Neutrophil (primary cell): ENCODE results near the gene SND1.
"Not testable (repeated sequence)": the region's sequence is repeated elsewhere in the genome, so short reads cannot be mapped to it uniquely, and the experiment has no call there.

ENCODE experiments used
- H3K27ac ChIP-seq: fragments of 200-600 bp; sonication (generic); 2 replicates; pipeline ENCODE4 v1.5.1; 2016; ENCODE audit warnings: mild to moderate bottlenecking, moderate library complexity
- H3K27me3 ChIP-seq: fragments of 200-600 bp; sonication (generic); 2 replicates; pipeline ENCODE4 v1.6.0; 2016; ENCODE audit warnings: mild to moderate bottlenecking
- H3K36me3 ChIP-seq: fragments of 200-600 bp; sonication (generic); 2 replicates; pipeline ENCODE4 v1.5.1; 2017
- H3K4me1 ChIP-seq, 2 experiments: fragments of 200-600 bp in 1 of 2; sonication (generic) in 1 of 2; 1 replicate in 1 of 2; 2 replicates in 1 of 2; pipeline versions ENCODE4 v1.5.1 to v1.6.1; 2013 to 2016; ENCODE audit warnings: low read depth in 1 of 2, low read length in 1 of 2, mild to moderate bottlenecking in 1 of 2, moderate library complexity in 1 of 2; ENCODE audit not compliant: control insufficient read depth in 1 of 2, insufficient read depth in 1 of 2
- H3K4me3 ChIP-seq, 2 experiments: fragments of 200-600 bp in 1 of 2; sonication (generic) in 1 of 2; 1 replicate in 1 of 2; 2 replicates in 1 of 2; pipeline ENCODE4 v1.5.1; 2013 to 2016; ENCODE audit warnings: low read depth in 1 of 2, low read length in 1 of 2, mild to moderate bottlenecking in 1 of 2, moderate library complexity in 1 of 2
- H3K9me3 ChIP-seq: fragments of 200-600 bp; sonication (generic); 2 replicates; pipeline ENCODE4 v1.5.1; 2016
- CTCF ChIP-seq: fragments of 200-600 bp; sonication (generic); IDR thresholded peaks from 2 replicates; pipeline ENCODE4 v1.5.1; 2016; ENCODE audit warnings: antibody characterized with exemption

Gene SND1

GRCh38 chr7:128103498-128104107, 451.6 kb downstream of the SND1 start:
- peaks cover 53% of the 10 kb centered on the region for H3K27me3 ChIP-seq
- H3K4me3 ChIP-seq = peak overlapping the region; percentile 59 to 74
- no peak overlapping the region for H3K27ac ChIP-seq
- H3K4me1 ChIP-seq = peaks cover 19 to 35% of the 10 kb centered on the region in 2 experiments
- H3K9me3 ChIP-seq = no peaks in the 10 kb centered on the region
- TF ChIP-seq CTCF = no peak
- no peaks in the 10 kb centered on the region for H3K36me3 ChIP-seq

GRCh38 chr7:128104108-128104742, 452.2 kb downstream of the SND1 start:
- peaks cover 53% of the 10 kb centered on the region for H3K27me3 ChIP-seq
- H3K4me1 ChIP-seq = peaks cover 25 to 41% of the 10 kb centered on the region in 2 experiments
- TF ChIP-seq CTCF = no peak
- peak overlapping the region; percentile 59 to 74 for H3K4me3 ChIP-seq
- H3K9me3 ChIP-seq = no peaks in the 10 kb centered on the region
- H3K27ac ChIP-seq = no peak overlapping the region
- H3K36me3 ChIP-seq = no peaks in the 10 kb centered on the region

- Histone ChIP-seq H3K4me3 (no peak overlapping the region), H3K9me3 (no peaks in the 10 kb centered on the region), H3K4me1 (peaks cover 34 to 53% of the 10 kb centered on the region in 2 experiments), H3K27me3 (peaks cover 53% of the 10 kb centered on the region), H3K27ac (no peak overlapping the region), H3K36me3 (no peaks in the 10 kb centered on the region)
- no peak for TF ChIP-seq CTCF
Observed at GRCh38 chr7:128105228-128106022, 453.4 kb downstream of the SND1 start.

- H3K36me3 ChIP-seq = no peaks in the 10 kb centered on the region
- H3K4me3 ChIP-seq = no peak overlapping the region
- peaks cover 44% of the 10 kb centered on the region for H3K27me3 ChIP-seq
- no peak overlapping the region for H3K27ac ChIP-seq
- H3K4me1 ChIP-seq = peaks cover 47 to 67% of the 10 kb centered on the region in 2 experiments
- TF ChIP-seq CTCF = no peak
- no peaks in the 10 kb centered on the region for H3K9me3 ChIP-seq
Observed at GRCh38 chr7:128106821-128107220, 454.8 kb downstream of the SND1 start.

- not testable (repeated sequence) for H3K27ac ChIP-seq, H3K4me3 ChIP-seq, H3K36me3 ChIP-seq, H3K9me3 ChIP-seq
- Histone ChIP-seq H3K27me3 (peaks cover 39% of the 10 kb centered on the region), H3K4me1 (peaks cover 50 to 74% of the 10 kb centered on the region in 2 experiments)
Observed at GRCh38 chr7:128107516-128107915, 455.5 kb downstream of the SND1 start.

GRCh38 chr7:128108129-128108528, 456.1 kb downstream of the SND1 start:
- Histone ChIP-seq H3K4me1 (peaks cover 50 to 77% of the 10 kb centered on the region in 2 experiments), H3K27me3 (peaks cover 39% of the 10 kb centered on the region), H3K4me3 (peak overlapping the region; percentile 1 to 52), H3K36me3 (no peaks in the 10 kb centered on the region), H3K9me3 (no peaks in the 10 kb centered on the region), H3K27ac (peak overlapping the region; percentile 84)
- no peak for TF ChIP-seq CTCF
